Islet precursor cell (in vitro differentiated cells): ENCODE measurements around the gene RFNG.

Experiments used
- DNase-seq: peaks from one replicate; pipeline ENCODE4 v3.0.0-alpha.2; 2018

RFNG gene

GRCh38 chr17:82089723-82090548 lies 38.3 kb upstream of the RFNG start:
- DNase-seq, result no peak

- DNase-seq, result no peak
These were observed 37.5 kb upstream of the RFNG start for GRCh38 chr17:82088838-82089722.

GRCh38 chr17:82087961-82088837 lies 36.6 kb upstream of the RFNG start:
- no peak for DNase-seq

DNA sequence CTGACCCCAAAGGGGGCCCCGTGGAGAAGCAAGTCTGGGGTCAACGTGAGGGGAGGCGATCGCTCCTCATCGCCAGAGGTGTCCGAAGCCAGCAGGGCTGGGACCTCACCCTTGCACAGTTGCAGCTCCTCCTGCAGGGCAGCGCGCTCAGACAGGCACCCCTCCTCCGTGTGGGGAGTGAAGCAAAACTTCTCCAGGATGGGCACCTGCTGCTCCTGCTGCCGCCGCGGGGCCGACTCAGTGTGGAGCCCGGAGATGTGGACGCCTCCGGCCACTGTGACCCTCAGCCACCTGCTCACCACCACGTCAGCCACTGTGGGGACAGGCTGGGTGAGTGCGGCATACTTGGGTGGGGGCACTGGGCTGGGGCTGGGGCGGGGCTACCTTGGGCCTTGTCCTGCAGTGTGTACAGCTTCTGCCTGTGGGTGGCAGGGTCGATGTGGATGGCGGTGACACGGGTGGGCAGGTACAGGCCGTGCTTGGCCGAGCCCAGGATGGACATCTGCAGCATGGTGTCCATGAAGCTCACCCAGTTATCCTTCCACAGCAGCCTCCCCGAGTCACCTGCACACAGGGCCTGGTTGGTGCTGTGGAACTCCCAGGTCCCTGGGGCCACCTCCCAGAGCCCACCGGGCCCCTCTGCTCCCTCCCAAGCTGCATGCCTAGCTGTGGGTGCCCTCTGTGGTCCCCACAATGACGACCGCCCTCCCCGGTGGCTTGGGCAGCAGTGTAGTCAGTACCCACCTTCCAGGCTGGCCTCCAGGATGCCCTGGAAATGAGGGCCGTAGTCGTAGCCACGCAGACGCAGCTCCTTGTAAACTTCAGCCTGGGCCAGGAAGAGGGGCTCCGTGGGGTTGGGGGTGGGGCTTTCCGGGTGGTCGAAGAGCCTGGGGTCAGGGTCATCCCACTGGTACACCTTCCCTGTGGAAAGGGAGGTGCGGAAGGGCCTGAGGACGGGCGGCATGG lies 35.6 kb upstream of the RFNG start:
- DNase-seq, result no peak

DNA sequence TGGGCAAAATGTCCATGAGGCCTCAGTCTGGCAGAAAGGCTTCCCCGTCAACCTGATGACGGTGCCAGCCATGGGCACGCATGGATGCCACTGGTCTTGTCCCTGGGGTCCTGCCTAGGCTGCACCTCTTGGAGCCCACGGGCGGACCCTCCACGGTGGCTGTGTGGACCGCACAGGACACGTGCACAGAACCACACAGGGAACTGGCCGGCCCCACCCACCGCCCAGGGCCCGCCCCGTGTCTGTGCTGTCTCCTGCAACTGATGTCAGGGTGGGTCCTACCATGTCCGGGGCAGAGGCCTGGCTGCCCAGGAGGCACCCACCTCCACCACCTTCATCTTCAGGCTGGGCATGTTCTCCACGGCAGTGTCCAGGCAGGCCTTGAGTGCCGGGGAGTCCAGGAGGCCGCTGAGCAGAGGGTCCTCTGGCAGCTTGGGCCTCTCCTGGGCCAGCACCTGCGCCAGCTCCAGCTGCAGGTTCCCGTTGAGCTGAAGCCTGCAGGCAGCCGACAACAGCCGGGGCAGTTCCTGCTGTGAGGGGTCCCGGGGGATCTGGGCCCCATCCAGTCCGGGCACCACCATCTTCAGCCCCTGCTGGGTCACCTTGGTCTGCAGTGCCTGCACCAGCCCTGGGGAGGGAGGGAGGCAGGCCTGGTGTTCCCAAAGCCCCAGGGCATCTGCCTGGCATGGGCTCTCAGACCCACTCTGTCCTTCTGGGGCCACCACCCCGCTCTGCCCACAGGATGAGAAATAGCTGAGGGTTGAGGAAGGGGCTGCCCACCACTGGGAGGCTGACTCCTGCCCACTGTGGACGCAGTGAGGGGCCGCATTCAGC lies 34.5 kb upstream of the RFNG start:
- no peak for DNase-seq

- DNase-seq, result no peak
These were observed 33.6 kb upstream of the RFNG start for GRCh38 chr17:82085031-82085861.

DNA sequence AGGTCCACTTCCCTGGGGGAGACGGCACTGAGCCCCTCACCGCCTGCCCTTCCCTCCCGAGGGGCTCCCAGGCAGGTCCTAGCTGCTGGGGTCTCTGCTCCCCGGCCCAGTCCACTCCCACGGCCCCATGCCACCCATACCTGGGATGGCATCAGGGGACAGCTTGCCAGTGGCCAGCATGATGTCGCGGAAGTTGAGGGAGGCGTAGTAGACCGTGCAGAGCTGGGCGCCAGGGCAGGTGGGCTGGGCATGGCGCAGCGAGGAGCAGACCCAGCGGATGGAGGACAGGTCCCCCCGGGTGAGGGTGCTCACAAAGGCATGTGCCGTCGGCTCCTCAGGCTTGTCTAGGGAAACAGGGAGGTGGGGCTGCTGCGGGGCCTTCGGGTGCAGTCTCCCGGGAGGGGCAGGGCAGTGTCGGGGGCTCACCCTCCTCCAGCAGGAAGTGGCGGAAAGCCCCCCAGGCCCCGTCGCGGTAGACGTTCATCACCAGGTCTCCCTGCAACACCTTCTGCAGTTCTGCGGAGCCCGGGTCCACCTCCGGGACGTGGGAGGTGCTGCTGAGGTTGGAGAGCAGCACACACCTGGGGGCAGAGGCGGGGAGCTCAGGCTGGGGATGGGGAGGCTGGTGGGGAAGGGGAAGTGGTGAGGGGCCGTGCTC lies 32.9 kb upstream of the RFNG start:
- no peak for DNase-seq

DNA sequence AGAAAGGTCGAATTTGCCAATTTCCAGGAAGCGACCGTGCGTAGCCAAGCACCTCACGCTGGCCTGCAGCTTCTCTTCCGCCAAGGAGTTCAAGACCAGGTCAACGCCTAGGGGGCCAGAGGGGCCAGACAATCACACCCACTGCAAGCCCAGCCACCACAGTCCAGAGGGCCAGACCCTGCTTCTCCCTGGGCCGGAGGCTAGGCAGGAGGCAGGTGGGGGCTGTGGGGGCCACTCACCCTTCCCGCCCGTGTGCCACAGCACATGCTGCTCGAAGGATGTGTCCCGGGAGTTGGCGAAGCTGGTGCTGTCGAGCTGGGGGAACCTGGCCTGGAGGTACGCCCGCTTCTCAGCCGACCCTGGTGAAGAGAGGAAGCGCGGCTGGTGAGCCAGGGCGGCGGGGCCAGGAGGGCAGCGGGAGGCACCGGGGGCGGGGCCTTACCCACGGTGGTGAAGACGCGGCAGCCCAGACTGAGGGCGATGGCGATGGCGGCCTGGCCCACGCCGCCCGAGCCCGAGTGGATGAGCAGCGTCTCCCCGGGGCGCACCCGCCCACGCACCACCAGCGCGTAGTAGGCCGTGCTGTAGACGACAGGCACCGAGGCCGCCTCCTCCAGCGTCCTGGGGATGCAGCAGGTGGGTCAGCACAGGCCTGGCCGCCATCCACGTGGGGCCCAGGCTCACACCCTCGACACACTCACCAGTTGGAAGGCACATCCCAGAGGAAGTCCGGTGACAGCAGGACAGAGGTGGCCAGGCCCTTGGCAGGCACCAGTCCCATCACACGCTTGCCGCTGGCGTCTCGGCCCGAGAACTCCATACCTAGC lies 32.1 kb upstream of the RFNG start:
- no peak for DNase-seq

GRCh38 chr17:82083009-82083408 lies 31.4 kb upstream of the RFNG start:
- DNase-seq, result no peak

GRCh38 chr17:82082456-82082855 lies 30.8 kb upstream of the RFNG start:
- DNase-seq, result no peak

GRCh38 chr17:82081966-82082365 lies 30.4 kb upstream of the RFNG start:
- no peak for DNase-seq

DNA sequence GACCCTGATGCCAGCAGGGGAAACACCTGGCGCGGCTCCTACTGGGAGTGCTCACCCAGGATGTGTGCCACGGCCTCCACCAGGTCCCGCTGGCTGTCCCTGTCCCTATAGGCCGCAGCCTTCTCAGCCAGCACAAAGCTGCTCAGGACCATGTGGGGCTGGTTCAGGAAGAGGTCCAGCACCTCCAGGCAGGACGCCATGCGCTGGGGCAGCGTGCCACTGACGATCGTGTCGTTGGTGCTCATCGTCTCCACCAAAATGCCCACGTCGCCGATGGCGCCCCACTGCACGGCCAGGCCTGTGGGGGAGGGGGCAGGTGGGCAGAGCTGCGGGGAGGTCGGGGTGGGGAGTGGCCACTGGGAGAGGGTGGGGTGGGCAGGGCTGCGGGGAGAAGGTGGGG lies 29.9 kb upstream of the RFNG start:
- DNase-seq, result no peak

DNA sequence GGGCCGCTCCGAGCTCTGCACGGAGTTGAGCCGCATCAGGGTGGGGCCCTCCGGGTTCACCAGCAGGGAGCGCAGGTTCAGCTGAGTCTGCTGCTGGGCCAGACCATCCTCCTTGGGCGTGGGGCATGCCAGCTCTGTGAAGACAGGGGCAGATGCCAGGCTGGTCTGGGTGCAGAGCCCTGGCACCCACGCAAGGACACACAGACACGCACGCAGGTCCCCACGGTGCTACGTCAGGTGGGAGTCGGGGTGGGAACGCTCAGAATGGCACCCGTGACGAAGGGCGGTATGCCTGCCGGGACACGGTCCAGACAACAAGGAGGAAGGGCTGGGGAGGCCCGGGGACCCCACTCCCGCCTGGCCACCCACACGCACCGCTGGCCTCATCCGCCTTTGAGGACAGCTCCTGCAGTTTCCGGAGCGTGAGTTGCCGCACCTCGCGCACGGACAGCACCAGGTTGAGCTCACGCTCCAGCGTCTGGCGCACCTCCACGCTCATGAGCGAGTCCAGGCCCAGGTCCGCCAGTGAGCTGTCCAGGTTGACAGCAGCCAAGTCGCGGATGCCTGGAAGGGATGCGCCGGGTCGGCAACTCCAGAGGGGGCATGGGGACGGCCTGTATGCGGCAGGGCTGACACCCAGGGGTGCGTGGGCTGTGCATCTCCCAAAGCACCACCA lies 29.3 kb upstream of the RFNG start:
- no peak for DNase-seq

- no peak for DNase-seq
These were observed 28.6 kb upstream of the RFNG start for GRCh38 chr17:82080048-82080788.

DNA sequence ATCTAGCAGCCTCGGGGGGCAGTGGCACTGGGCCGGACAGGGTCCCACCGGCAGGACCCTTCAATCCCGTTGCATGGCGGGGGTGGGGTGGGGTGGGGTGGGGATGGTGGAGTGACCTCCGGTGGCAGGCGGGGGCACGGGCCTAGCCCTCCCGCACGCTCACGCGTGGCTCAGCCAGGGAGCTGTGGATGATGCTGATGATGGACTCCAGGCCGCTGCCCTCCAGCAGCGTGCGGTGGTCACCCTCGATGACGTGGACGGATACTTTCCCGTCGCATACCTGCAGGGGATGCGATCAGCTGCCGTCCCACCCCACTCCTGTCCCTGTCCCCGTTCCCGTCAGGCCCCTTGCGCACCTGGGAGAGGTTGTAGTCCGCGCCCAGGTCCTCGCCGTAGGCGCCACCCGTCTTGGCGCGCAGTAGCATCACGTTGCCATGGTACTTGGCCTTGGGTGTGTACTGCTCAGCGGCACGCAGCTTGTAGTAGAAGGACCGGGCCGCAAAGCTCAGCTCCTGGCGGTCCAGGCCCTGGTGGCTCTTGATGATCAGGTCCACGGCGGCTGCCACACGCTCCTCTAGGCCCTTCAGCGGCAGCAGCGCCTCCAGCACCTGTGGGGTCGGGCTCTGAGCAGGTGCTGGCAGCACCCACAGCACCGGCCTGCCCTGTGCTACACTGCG lies 27.5 kb upstream of the RFNG start:
- DNase-seq, result no peak

- DNase-seq, result no peak
These were observed 26.8 kb upstream of the RFNG start for GRCh38 chr17:82078433-82078832.
